ENCODE results near the gene DNASE2B.

- no peak for TF ChIP-seq TAF1 (IDR thresholded peaks at IDR 0.05; ENCODE audit: borderline replicate concordance, insufficient read depth, low read length)
- TF ChIP-seq REST (IDR thresholded peaks at IDR 0.05; ENCODE audit: insufficient read depth in 1 of 2, low read depth in 2 of 2, low read length in 2 of 2), result no peak
- no peak for TF ChIP-seq POLR2AphosphoS5 (IDR thresholded peaks at IDR 0.05; ENCODE audit: low read depth, low read length)
- no peak for TF ChIP-seq SIN3A (IDR thresholded peaks at IDR 0.05; ENCODE audit: borderline replicate concordance, insufficient read depth, low read length)
These were observed 35.3 kb upstream of the DNASE2B start for GRCh38 chr1:84363019-84363418.
